Measurements from ENCODE around the gene CROCC.

Gene CROCC

GRCh38 chr1:17020502-17020901 is 98.8 kb downstream of the CROCC start:
- no peak overlapping the region for H3K27ac Mint-ChIP-seq
- no peaks in the 10 kb centered on the region for H3K9me3 Mint-ChIP-seq
- H3K27me3 Mint-ChIP-seq (ENCODE audit: low read depth): no peaks in the 10 kb centered on the region
- no peak overlapping the region for H3K4me3 Mint-ChIP-seq
- H3K4me1 Mint-ChIP-seq (ENCODE audit: low read depth): peaks cover 13% of the 10 kb centered on the region
- peaks cover 41% of the 10 kb centered on the region for H3K36me3 Mint-ChIP-seq (ENCODE audit: low read depth)

- no peak overlapping the region for H3K27ac Mint-ChIP-seq
- H3K36me3 Mint-ChIP-seq (ENCODE audit: low read depth): peaks cover 41% of the 10 kb centered on the region
- H3K9me3 Mint-ChIP-seq: no peaks in the 10 kb centered on the region
- peaks cover 13% of the 10 kb centered on the region for H3K4me1 Mint-ChIP-seq (ENCODE audit: low read depth)
- H3K27me3 Mint-ChIP-seq (ENCODE audit: low read depth): no peaks in the 10 kb centered on the region
- H3K4me3 Mint-ChIP-seq: no peak overlapping the region
Observed at GRCh38 chr1:17021896-17022295, 100.2 kb downstream of the CROCC start.

Data from T-helper 1 cell treated with Interleukin-12 subunit alpha and Interleukin-12 subunit beta and Interleukin-4 antibody, amounts not matched to agents 30 μg/mL and 1 μg/mL, for 36 hours (primary cell).